ENCODE data around the gene RPL7A.

The RPL7A gene

GRCh38 chr9:133345596-133345995 lies 2.4 kb upstream of the RPL7A start:
- Histone ChIP-seq H3K9me3 (ENCODE audit: control insufficient read depth in 5 of 5, low read length in 5 of 5) (no peaks in the 10 kb centered on the region), H3K4me1 (ENCODE audit: control insufficient read depth in 5 of 5, insufficient read depth in 5 of 5, low read length in 5 of 5) (peaks cover 10 to 57% (median 42%) of the 10 kb centered on the region in 5 donors), H3K36me3 (ENCODE audit: control insufficient read depth in 5 of 5, insufficient read depth in 5 of 5, low read length in 5 of 5) (peaks cover under 1 to 72% (median 66%) of the 10 kb centered on the region in 5 donors), H3K9ac (ENCODE audit: low read length in 5 of 5) (peak overlapping the region in 2 of 5 donors; percentile 5 to 35), H3K27ac (ENCODE audit: low read depth, low read length) (no peak overlapping the region), H3K27me3 (ENCODE audit: control insufficient read depth in 5 of 5, insufficient read depth in 4 of 5, low read length in 5 of 5) (no peaks in the 10 kb centered on the region), H3K4me3 (ENCODE audit: low read depth in 1 of 5, low read length in 5 of 5) (no peak overlapping the region)

- Histone ChIP-seq H3K4me3 (ENCODE audit: low read depth in 1 of 5, low read length in 5 of 5) (peak overlapping the region in 4 of 5 donors; percentile 94 to 99 (median 96)), H3K27me3 (ENCODE audit: control insufficient read depth in 5 of 5, insufficient read depth in 4 of 5, low read length in 5 of 5) (no peaks in the 10 kb centered on the region), H3K9me3 (ENCODE audit: control insufficient read depth in 5 of 5, low read length in 5 of 5) (no peaks in the 10 kb centered on the region), H3K9ac (ENCODE audit: low read length in 5 of 5) (peak overlapping the region in 3 of 5 donors; percentile 76 to 79 (median 76)), H3K36me3 (ENCODE audit: control insufficient read depth in 5 of 5, insufficient read depth in 5 of 5, low read length in 5 of 5) (peaks cover 5 to 72% (median 66%) of the 10 kb centered on the region in 5 donors), H3K27ac (ENCODE audit: low read depth, low read length) (peak overlapping the region; percentile 92), H3K4me1 (ENCODE audit: control insufficient read depth in 5 of 5, insufficient read depth in 5 of 5, low read length in 5 of 5) (peaks cover 10 to 52% (median 39%) of the 10 kb centered on the region in 5 donors)
These were observed 1.8 kb upstream of the RPL7A start for GRCh38 chr9:133346021-133346785.

- Histone ChIP-seq H3K9ac (ENCODE audit: low read length in 5 of 5) (peak overlapping the region; percentile 26 to 99 (median 98)), H3K4me1 (ENCODE audit: control insufficient read depth in 5 of 5, insufficient read depth in 5 of 5, low read length in 5 of 5) (peaks cover 10 to 47% (median 37%) of the 10 kb centered on the region in 5 donors), H3K4me3 (ENCODE audit: low read depth in 1 of 5, low read length in 5 of 5) (peak overlapping the region in 4 of 5 donors; percentile 94 to 99 (median 96)), H3K27me3 (ENCODE audit: control insufficient read depth in 5 of 5, insufficient read depth in 4 of 5, low read length in 5 of 5) (no peaks in the 10 kb centered on the region), H3K36me3 (ENCODE audit: control insufficient read depth in 5 of 5, insufficient read depth in 5 of 5, low read length in 5 of 5) (peaks cover 5 to 72% (median 66%) of the 10 kb centered on the region in 5 donors), H3K9me3 (ENCODE audit: control insufficient read depth in 5 of 5, low read length in 5 of 5) (peaks cover 0 to 2% (median 0%) of the 10 kb centered on the region in 5 donors), H3K27ac (ENCODE audit: low read depth, low read length) (peak overlapping the region; percentile 92)
These were observed 468 bp upstream of the RPL7A start for GRCh38 chr9:133347515-133347984.

DNA sequence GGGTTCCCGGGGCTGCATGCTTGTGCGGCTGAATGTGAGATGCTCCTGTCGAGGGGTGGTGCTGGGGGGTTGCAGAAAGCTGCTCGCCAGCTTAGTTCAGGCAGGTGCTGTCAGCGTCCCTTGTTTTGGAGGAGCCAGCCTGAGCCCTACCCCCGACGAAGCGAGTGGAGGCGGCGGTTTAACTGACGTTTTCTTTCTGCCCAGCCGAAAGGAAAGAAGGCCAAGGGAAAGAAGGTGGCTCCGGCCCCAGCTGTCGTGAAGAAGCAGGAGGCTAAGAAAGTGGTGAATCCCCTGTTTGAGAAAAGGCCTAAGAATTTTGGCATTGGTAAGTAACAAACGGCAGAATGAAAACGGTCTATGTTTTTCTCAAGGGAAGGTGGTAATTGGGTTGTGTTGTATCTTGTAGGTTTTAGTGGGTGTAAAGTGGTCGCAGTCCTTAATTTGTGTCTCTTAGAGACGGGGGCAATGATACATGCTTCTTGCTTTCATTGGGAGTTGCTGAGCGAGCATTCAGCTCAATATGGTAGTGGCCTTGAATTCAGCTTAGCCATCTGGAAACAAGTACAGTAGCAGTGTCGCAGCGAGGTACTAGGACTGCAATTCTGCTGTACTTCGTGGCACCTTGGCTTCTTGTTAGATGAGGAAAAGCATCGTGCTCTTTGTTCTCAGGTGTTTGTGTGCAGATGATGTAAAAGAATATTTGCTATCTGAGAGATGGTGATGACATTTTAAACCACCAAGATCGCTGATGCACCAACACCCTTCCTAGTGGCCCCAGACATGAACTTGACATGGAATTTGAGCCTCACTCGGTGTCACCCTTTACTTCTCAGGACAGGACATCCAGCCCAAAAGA lies 928 bp downstream of the RPL7A start:
- Histone ChIP-seq H3K4me1 (ENCODE audit: control insufficient read depth in 5 of 5, insufficient read depth in 5 of 5, low read length in 5 of 5) (peaks cover 10 to 42% (median 35%) of the 10 kb centered on the region in 5 donors), H3K36me3 (ENCODE audit: control insufficient read depth in 5 of 5, insufficient read depth in 5 of 5, low read length in 5 of 5) (peaks cover 5 to 70% (median 58%) of the 10 kb centered on the region in 5 donors), H3K9me3 (ENCODE audit: control insufficient read depth in 5 of 5, low read length in 5 of 5) (peaks cover 0 to 2% (median 0%) of the 10 kb centered on the region in 5 donors), H3K27me3 (ENCODE audit: control insufficient read depth in 5 of 5, insufficient read depth in 4 of 5, low read length in 5 of 5) (no peaks in the 10 kb centered on the region), H3K4me3 (ENCODE audit: low read depth in 1 of 5, low read length in 5 of 5) (peak overlapping the region; percentile 84 to 99 (median 95)), H3K9ac (ENCODE audit: low read length in 5 of 5) (peak overlapping the region; percentile 75 to 99 (median 99)), H3K27ac (ENCODE audit: low read depth, low read length) (peak overlapping the region; percentile 92)

GRCh38 chr9:133349965-133350616 lies 2.1 kb downstream of the RPL7A start:
- Histone ChIP-seq H3K9me3 (ENCODE audit: control insufficient read depth in 5 of 5, low read length in 5 of 5) (peaks cover 0 to 2% (median 0%) of the 10 kb centered on the region in 5 donors), H3K27me3 (ENCODE audit: control insufficient read depth in 5 of 5, insufficient read depth in 4 of 5, low read length in 5 of 5) (no peaks in the 10 kb centered on the region), H3K4me3 (ENCODE audit: low read depth in 1 of 5, low read length in 5 of 5) (no peak overlapping the region), H3K27ac (ENCODE audit: low read depth, low read length) (no peak overlapping the region), H3K4me1 (ENCODE audit: control insufficient read depth in 5 of 5, insufficient read depth in 5 of 5, low read length in 5 of 5) (peaks cover 11 to 48% (median 37%) of the 10 kb centered on the region in 5 donors), H3K9ac (ENCODE audit: low read length in 5 of 5) (peak overlapping the region in 3 of 5 donors; percentile 99), H3K36me3 (ENCODE audit: control insufficient read depth in 5 of 5, insufficient read depth in 5 of 5, low read length in 5 of 5) (peaks cover 5 to 66% (median 47%) of the 10 kb centered on the region in 5 donors)

GRCh38 chr9:133351526-133351907 lies 3.5 kb downstream of the RPL7A start:
- peaks cover 8 to 50% (median 39%) of the 10 kb centered on the region in 5 donors for H3K4me1 ChIP-seq (ENCODE audit: control insufficient read depth in 5 of 5, insufficient read depth in 5 of 5, low read length in 5 of 5)
- no peak overlapping the region for H3K4me3 ChIP-seq (ENCODE audit: low read depth in 1 of 5, low read length in 5 of 5)
- no peak overlapping the region for H3K27ac ChIP-seq (ENCODE audit: low read depth, low read length)
- no peaks in the 10 kb centered on the region for H3K27me3 ChIP-seq (ENCODE audit: control insufficient read depth in 5 of 5, insufficient read depth in 4 of 5, low read length in 5 of 5)
- H3K9ac ChIP-seq (ENCODE audit: low read length in 5 of 5) = no peak overlapping the region
- peaks cover 0 to 2% (median 0%) of the 10 kb centered on the region in 5 donors for H3K9me3 ChIP-seq (ENCODE audit: control insufficient read depth in 5 of 5, low read length in 5 of 5)
- H3K36me3 ChIP-seq (ENCODE audit: control insufficient read depth in 5 of 5, insufficient read depth in 5 of 5, low read length in 5 of 5) = peaks cover 5 to 55% (median 41%) of the 10 kb centered on the region in 5 donors

GRCh38 chr9:133351908-133352634 lies 4.1 kb downstream of the RPL7A start:
- Histone ChIP-seq H3K9me3 (ENCODE audit: control insufficient read depth in 5 of 5, low read length in 5 of 5) (peaks cover 0 to 2% (median 0%) of the 10 kb centered on the region in 5 donors), H3K4me1 (ENCODE audit: control insufficient read depth in 5 of 5, insufficient read depth in 5 of 5, low read length in 5 of 5) (peaks cover 6 to 50% (median 39%) of the 10 kb centered on the region in 5 donors), H3K27ac (ENCODE audit: low read depth, low read length) (no peak overlapping the region), H3K36me3 (ENCODE audit: control insufficient read depth in 5 of 5, insufficient read depth in 5 of 5, low read length in 5 of 5) (peaks cover 5 to 55% (median 41%) of the 10 kb centered on the region in 5 donors), H3K4me3 (ENCODE audit: low read depth in 1 of 5, low read length in 5 of 5) (no peak overlapping the region), H3K9ac (ENCODE audit: low read length in 5 of 5) (no peak overlapping the region), H3K27me3 (ENCODE audit: control insufficient read depth in 5 of 5, insufficient read depth in 4 of 5, low read length in 5 of 5) (no peaks in the 10 kb centered on the region)

GRCh38 chr9:133352635-133353340 lies 4.8 kb downstream of the RPL7A start:
- Histone ChIP-seq H3K4me1 (ENCODE audit: control insufficient read depth in 5 of 5, insufficient read depth in 5 of 5, low read length in 5 of 5) (peaks cover 6 to 52% (median 45%) of the 10 kb centered on the region in 5 donors), H3K36me3 (ENCODE audit: control insufficient read depth in 5 of 5, insufficient read depth in 5 of 5, low read length in 5 of 5) (peaks cover 5 to 57% (median 41%) of the 10 kb centered on the region in 5 donors), H3K27ac (ENCODE audit: low read depth, low read length) (no peak overlapping the region), H3K9me3 (ENCODE audit: control insufficient read depth in 5 of 5, low read length in 5 of 5) (peaks cover 0 to 2% (median 0%) of the 10 kb centered on the region in 5 donors), H3K4me3 (ENCODE audit: low read depth in 1 of 5, low read length in 5 of 5) (no peak overlapping the region), H3K9ac (ENCODE audit: low read length in 5 of 5) (no peak overlapping the region), H3K27me3 (ENCODE audit: control insufficient read depth in 5 of 5, insufficient read depth in 4 of 5, low read length in 5 of 5) (no peaks in the 10 kb centered on the region)

Measured in subcutaneous abdominal adipose tissue (tissue), 5 donors.